ENCODE results near the gene RAD51B. TPM values are rescaled to one million over a fixed set of nuclear protein-coding genes. Genes with fewer than 3 reads are reported as not detected.

Gene RAD51B
- total and polyA plus RNA-seq, 2 of the 13 experiments (the other 11 are each of a cell fraction or from before 2014, with no cell fraction given) = 7.0 to 9.5 TPM

DNA sequence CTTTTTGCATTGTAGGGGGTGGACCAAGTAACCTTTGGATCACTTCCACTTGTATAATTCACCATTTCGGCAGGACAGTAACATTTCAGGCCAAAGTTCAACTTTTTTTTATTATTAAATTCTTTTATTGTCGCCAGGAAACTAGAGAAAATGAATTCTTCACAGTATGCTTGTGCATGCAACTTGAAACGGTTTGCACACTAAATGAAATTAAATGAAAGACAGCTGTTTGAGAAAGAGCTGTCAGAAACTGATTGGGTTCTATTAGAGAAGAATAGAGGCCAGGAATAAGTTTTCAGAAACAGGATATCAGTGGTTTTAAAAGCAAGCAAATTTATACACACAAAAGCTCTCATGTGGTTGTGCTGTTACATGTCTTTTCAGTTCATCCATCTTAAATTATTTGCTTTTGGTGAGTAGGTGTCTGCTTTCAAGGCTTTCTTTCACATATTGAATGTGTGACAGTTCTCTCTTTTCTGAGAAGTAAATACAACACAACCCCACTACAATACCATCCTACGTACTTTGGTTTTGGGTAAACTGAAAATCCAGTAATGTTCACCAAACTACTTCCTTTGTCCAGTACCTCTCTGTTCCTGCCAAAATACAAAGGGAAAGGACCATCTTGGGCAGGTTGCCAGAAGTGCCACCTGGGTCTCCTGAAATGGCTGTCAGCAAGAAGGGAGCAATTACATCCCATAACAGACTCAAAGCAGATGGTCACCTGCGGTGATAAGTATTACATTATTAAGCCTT lies 291.7 kb downstream of the RAD51B start (continued):
- TF ChIP-seq, protein P1, sequence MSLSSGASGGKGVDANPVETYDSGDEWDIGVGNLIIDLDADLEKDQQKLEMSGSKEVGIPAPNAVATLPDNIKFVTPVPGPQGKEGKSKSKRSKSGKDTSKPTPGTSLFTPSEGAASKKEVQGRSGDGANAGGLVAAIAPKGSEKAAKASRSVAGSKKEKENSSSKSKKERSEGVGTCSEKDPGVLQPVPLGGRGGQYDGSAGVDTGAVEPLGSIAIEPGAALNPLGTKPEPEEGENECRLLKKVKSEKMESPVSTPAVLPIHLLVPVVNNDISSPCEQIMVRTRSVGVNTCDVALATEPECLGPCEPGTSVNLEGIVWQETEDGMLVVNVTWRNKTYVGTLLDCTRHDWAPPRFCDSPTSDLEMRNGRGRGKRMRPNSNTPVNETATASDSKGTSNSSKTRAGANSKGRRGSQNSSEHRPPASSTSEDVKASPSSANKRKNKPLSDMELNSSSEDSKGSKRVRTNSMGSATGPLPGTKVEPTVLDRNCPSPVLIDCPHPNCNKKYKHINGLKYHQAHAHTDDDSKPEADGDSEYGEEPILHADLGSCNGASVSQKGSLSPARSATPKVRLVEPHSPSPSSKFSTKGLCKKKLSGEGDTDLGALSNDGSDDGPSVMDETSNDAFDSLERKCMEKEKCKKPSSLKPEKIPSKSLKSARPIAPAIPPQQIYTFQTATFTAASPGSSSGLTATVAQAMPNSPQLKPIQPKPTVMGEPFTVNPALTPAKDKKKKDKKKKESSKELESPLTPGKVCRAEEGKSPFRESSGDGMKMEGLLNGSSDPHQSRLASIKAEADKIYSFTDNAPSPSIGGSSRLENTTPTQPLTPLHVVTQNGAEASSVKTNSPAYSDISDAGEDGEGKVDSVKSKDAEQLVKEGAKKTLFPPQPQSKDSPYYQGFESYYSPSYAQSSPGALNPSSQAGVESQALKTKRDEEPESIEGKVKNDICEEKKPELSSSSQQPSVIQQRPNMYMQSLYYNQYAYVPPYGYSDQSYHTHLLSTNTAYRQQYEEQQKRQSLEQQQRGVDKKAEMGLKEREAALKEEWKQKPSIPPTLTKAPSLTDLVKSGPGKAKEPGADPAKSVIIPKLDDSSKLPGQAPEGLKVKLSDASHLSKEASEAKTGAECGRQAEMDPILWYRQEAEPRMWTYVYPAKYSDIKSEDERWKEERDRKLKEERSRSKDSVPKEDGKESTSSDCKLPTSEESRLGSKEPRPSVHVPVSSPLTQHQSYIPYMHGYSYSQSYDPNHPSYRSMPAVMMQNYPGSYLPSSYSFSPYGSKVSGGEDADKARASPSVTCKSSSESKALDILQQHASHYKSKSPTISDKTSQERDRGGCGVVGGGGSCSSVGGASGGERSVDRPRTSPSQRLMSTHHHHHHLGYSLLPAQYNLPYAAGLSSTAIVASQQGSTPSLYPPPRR (CRISPR knock-in tag; IDR thresholded peaks at IDR 0.05; ENCODE audit: borderline replicate concordance) = no peak
- TF ChIP-seq, protein P2, sequence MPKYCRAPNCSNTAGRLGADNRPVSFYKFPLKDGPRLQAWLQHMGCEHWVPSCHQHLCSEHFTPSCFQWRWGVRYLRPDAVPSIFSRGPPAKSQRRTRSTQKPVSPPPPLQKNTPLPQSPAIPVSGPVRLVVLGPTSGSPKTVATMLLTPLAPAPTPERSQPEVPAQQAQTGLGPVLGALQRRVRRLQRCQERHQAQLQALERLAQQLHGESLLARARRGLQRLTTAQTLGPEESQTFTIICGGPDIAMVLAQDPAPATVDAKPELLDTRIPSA (CRISPR knock-in tag; IDR thresholded peaks at IDR 0.05; ENCODE audit: borderline replicate concordance) = no peak
- TF ChIP-seq, protein P3, sequence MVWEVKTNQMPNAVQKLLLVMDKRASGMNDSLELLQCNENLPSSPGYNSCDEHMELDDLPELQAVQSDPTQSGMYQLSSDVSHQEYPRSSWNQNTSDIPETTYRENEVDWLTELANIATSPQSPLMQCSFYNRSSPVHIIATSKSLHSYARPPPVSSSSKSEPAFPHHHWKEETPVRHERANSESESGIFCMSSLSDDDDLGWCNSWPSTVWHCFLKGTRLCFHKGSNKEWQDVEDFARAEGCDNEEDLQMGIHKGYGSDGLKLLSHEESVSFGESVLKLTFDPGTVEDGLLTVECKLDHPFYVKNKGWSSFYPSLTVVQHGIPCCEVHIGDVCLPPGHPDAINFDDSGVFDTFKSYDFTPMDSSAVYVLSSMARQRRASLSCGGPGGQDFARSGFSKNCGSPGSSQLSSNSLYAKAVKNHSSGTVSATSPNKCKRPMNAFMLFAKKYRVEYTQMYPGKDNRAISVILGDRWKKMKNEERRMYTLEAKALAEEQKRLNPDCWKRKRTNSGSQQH (CRISPR knock-in tag; IDR thresholded peaks at IDR 0.05; ENCODE audit: low read depth) = no peak
- no peak for TF ChIP-seq ZFP62 (CRISPR knock-in tag; IDR thresholded peaks at IDR 0.05)

Measured in HepG2 (cell line).